ENCODE results near the gene MED7. TPM values are rescaled to one million over a fixed set of nuclear protein-coding genes. Genes with fewer than 3 reads are reported as not detected.

Gene MED7
- total and polyA plus RNA-seq, 2 of the 13 experiments (the other 11 are each of a cell fraction or from before 2014, with no cell fraction given) = 9.2 to 9.4 TPM

DNA sequence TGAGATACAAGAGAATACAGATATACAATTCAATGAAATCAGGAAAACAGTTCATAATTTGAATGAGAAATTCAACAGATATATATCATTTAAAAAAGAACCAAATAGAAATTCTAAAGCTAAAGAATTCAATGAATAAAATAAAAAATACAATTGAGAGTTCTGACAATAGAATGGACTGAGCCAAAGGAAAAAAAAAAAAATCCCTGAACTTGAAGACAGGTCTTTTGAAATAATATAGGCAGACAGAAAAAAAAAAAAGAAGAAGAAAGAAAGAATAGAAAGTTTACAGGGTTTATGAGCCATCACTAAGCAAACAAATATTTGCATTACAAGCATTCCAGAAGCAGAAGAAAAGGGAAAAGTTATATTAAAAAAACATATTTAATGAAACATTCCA is 21.0 kb downstream of the MED7 start (continued):
- TF ChIP-seq, protein P1, sequence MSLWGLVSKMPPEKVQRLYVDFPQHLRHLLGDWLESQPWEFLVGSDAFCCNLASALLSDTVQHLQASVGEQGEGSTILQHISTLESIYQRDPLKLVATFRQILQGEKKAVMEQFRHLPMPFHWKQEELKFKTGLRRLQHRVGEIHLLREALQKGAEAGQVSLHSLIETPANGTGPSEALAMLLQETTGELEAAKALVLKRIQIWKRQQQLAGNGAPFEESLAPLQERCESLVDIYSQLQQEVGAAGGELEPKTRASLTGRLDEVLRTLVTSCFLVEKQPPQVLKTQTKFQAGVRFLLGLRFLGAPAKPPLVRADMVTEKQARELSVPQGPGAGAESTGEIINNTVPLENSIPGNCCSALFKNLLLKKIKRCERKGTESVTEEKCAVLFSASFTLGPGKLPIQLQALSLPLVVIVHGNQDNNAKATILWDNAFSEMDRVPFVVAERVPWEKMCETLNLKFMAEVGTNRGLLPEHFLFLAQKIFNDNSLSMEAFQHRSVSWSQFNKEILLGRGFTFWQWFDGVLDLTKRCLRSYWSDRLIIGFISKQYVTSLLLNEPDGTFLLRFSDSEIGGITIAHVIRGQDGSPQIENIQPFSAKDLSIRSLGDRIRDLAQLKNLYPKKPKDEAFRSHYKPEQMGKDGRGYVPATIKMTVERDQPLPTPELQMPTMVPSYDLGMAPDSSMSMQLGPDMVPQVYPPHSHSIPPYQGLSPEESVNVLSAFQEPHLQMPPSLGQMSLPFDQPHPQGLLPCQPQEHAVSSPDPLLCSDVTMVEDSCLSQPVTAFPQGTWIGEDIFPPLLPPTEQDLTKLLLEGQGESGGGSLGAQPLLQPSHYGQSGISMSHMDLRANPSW (CRISPR knock-in tag; IDR thresholded peaks at IDR 0.05; ENCODE audit: borderline replicate concordance) = no peak
- TF ChIP-seq ZNF746 (CRISPR knock-in tag; IDR thresholded peaks at IDR 0.05) = no peak

DNA sequence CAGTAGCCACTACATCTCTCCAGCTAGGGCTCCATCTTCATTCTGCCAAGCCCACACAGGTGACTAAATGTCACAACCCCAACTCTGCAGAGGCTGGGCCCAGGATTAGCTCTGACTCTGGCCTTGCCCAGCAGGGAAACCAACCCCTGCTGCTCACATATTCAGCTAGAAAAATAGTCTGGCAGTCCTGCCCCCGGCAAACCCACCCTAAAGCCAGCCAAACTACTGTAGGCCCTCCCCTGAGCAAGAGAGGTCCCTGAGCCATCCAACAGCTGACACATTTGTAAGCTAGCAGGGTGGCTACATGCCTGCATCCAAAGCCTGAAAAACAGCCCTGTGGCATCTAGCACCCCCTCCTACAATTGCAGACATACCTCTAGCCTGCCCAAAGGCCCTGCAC is 22.6 kb downstream of the MED7 start:
- H3K79me2 ChIP-seq (ENCODE audit: insufficient read depth, low read length) = no peaks in the 10 kb centered on the region
- H3K9me3 ChIP-seq (ENCODE audit: low read length) = peaks cover 11% of the 10 kb centered on the region; the same call in 1 of the 2 replicates
- DNase-seq (ENCODE audit: low spot score) (no peak), ATAC-seq (no peak), FAIRE-seq (no peak)
- ChIA-PET CTCF (ENCODE audit: low intra/inter-chr PET ratio, low total read pairs) (no interaction called here), POLR2A (interaction anchor here (1.4 kb wide), 1 partner anchor 22 kb away, joined by 4 read pairs; the partner anchor contains the start of gene MED7)
- no peaks in the 10 kb centered on the region for H3K36me3 ChIP-seq (replicated peaks in 1 of 2; ENCODE audit: control insufficient read depth in 1 of 2, insufficient read depth in 2 of 2, low read length in 2 of 2)
- H3K4me3 ChIP-seq (replicated peaks in 1 of 3; ENCODE audit: insufficient read depth in 1 of 3, low read depth in 2 of 3, low read length in 3 of 3) = no peak overlapping the region
- no peaks in the 10 kb centered on the region for H3K27me3 ChIP-seq (ENCODE audit: control insufficient read depth in 1 of 2, insufficient read depth in 2 of 2, low read length in 2 of 2)
- H3K4me2 ChIP-seq (ENCODE audit: low read depth, low read length) = no peak overlapping the region
- WGBS (ENCODE audit: low lambda C conversion rate) = no CpG with 5 or more reads among the region's 1 CpG
- intact Hi-C loops (cut with micrococcal nuclease; ENCODE audit: unreplicated experiment) (no loop called here), in situ Hi-C loops (cut with HindIII; ENCODE audit: extremely low pct_ligation_motif_present, low pct_unique_long_range_greater_than_20kb) (no loop called here)
- H4K20me1 ChIP-seq (ENCODE audit: insufficient read depth, low read length) = no peaks in the 10 kb centered on the region
- no peak overlapping the region for H3K27ac ChIP-seq (ENCODE audit: extremely low read length, insufficient read depth, low read length)
- H3K9ac ChIP-seq (ENCODE audit: insufficient read depth, low read depth, low read length) = no peak overlapping the region
- no peaks in the 10 kb centered on the region for H3K4me1 ChIP-seq (ENCODE audit: insufficient read depth, low read length)
- BruUV-seq (replicated peaks) = no TSS peak
- H2AFZ ChIP-seq (ENCODE audit: low read length) = no peak overlapping the region
- TF ChIP-seq ZSCAN30 (CRISPR knock-in tag; IDR thresholded peaks at IDR 0.05) = no peak
- TF ChIP-seq MAFF (IDR thresholded peaks at IDR 0.05; ENCODE audit: low read depth, low read length) = no peak
- TF ChIP-seq NCOR1 (IDR thresholded peaks at IDR 0.05; ENCODE audit: borderline replicate concordance, low read length) = no peak
- TF ChIP-seq ZSCAN21 (CRISPR knock-in tag; IDR thresholded peaks at IDR 0.05; ENCODE audit: borderline replicate concordance) = no peak
- no peak for TF ChIP-seq ZNF317 (CRISPR knock-in tag; IDR thresholded peaks at IDR 0.05)
- no peak for TF ChIP-seq ZMYM3 (CRISPR knock-in tag; IDR thresholded peaks at IDR 0.05)
- no peak for TF ChIP-seq MEIS1 (CRISPR knock-in tag; IDR thresholded peaks at IDR 0.05; ENCODE audit: borderline replicate concordance)
- TF ChIP-seq ERF (CRISPR knock-in tag; IDR thresholded peaks at IDR 0.05) = no peak
- TF ChIP-seq NFE2L1 (CRISPR knock-in tag; IDR thresholded peaks at IDR 0.05; ENCODE audit: borderline replicate concordance) = no peak
- TF ChIP-seq, protein P2, sequence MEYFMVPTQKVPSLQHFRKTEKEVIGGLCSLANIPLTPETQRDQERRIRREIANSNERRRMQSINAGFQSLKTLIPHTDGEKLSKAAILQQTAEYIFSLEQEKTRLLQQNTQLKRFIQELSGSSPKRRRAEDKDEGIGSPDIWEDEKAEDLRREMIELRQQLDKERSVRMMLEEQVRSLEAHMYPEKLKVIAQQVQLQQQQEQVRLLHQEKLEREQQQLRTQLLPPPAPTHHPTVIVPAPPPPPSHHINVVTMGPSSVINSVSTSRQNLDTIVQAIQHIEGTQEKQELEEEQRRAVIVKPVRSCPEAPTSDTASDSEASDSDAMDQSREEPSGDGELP (IDR thresholded peaks at IDR 0.05; ENCODE audit: borderline replicate concordance, low read depth) = no peak
- no peak for TF ChIP-seq ZNF547 (CRISPR knock-in tag; IDR thresholded peaks at IDR 0.05)
- no peak for TF ChIP-seq ZNF510 (CRISPR knock-in tag; IDR thresholded peaks at IDR 0.05; ENCODE audit: low read depth)
- no peak for TF ChIP-seq ZNF354B (CRISPR knock-in tag; IDR thresholded peaks at IDR 0.05)
- TF ChIP-seq, protein P3, sequence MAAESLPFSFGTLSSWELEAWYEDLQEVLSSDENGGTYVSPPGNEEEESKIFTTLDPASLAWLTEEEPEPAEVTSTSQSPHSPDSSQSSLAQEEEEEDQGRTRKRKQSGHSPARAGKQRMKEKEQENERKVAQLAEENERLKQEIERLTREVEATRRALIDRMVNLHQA (CRISPR knock-in tag; IDR thresholded peaks at IDR 0.05) = no peak
- no peak for TF ChIP-seq REPIN1 (CRISPR knock-in tag; IDR thresholded peaks at IDR 0.05; ENCODE audit: borderline replicate concordance, low read depth)
- TF ChIP-seq, protein P4, sequence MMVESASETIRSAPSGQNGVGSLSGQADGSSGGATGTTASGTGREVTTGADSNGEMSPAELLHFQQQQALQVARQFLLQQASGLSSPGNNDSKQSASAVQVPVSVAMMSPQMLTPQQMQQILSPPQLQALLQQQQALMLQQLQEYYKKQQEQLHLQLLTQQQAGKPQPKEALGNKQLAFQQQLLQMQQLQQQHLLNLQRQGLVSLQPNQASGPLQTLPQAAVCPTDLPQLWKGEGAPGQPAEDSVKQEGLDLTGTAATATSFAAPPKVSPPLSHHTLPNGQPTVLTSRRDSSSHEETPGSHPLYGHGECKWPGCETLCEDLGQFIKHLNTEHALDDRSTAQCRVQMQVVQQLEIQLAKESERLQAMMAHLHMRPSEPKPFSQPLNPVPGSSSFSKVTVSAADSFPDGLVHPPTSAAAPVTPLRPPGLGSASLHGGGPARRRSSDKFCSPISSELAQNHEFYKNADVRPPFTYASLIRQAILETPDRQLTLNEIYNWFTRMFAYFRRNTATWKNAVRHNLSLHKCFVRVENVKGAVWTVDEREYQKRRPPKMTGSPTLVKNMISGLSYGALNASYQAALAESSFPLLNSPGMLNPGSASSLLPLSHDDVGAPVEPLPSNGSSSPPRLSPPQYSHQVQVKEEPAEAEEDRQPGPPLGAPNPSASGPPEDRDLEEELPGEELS (CRISPR knock-in tag; IDR thresholded peaks at IDR 0.05) = no peak
- no peak for TF ChIP-seq ZNF652 (CRISPR knock-in tag; IDR thresholded peaks at IDR 0.05; ENCODE audit: borderline replicate concordance, low read depth)
- no peak for TF ChIP-seq DMAP1 (CRISPR knock-in tag; IDR thresholded peaks at IDR 0.05)
